Upper lobe of left lung (tissue), 6 donors: ENCODE results near the gene CYP26B1. TPM values are rescaled to one million over a fixed set of nuclear protein-coding genes. Genes with fewer than 3 reads are reported as not detected.

Experiments
- ATAC-seq, 2 donors: fragments of 200-7000 bp; cut with Tn5 transposase; one replicate each; pipeline ENCODE4 v1.9.1; 2022; ENCODE audit warnings: mild to moderate bottlenecking in 2 of 2, moderate library complexity in 2 of 2; ENCODE audit not compliant: low FRiP score in 2 of 2
- DNase-seq, 2 donors: peaks; one replicate each; pipeline ENCODE4 v3.0.0-alpha.2; 2019 to 2020
- H3K27ac ChIP-seq, 4 donors: fragments of 200-600 bp; sonication (generic); one replicate each; pipeline ENCODE4 v1.5.1; 2016 to 2019
- H3K27me3 ChIP-seq, 4 donors: fragments of 200-600 bp; sonication (generic); one replicate each; pipeline ENCODE4 v1.5.1; 2017 to 2019
- H3K36me3 ChIP-seq, 4 donors: fragments of 200-600 bp; sonication (generic); one replicate each; pipeline ENCODE4 v1.5.1; 2016 to 2019
- H3K4me1 ChIP-seq, 4 donors: fragments of 200-600 bp; sonication (generic); one replicate each; pipeline ENCODE4 v1.5.1; 2018 to 2019
- H3K4me3 ChIP-seq, 4 donors: fragments of 200-600 bp; sonication (generic); one replicate each; pipeline ENCODE4 v1.5.1; 2017 to 2019; ENCODE audit warnings: mild to moderate bottlenecking in 2 of 4, moderate library complexity in 1 of 4
- H3K9me3 ChIP-seq, 4 donors: fragments of 200-600 bp; sonication (generic); one replicate each; pipeline ENCODE4 v1.5.1; 2018 to 2019
- EP300 ChIP-seq, 4 donors: sonication (generic); formaldehyde crosslinking; IDR thresholded peaks; one replicate each; pipeline ENCODE4 v1.5.1; 2017; ENCODE audit warnings: antibody characterized with exemption in 4 of 4, control low read depth in 2 of 4
- POLR2A ChIP-seq, 4 donors: fragments of 450-650 bp; IDR thresholded peaks; one replicate each; pipeline ENCODE4 v1.5.1; 2016 to 2017; ENCODE audit warnings: antibody characterized with exemption in 4 of 4, mild to moderate bottlenecking in 2 of 4
- POLR2AphosphoS5 ChIP-seq, 2 donors: sonication (generic); formaldehyde crosslinking; IDR thresholded peaks; one replicate each; pipeline ENCODE4 v1.5.1; 2017; ENCODE audit warnings: antibody characterized with exemption in 2 of 2
- WGBS, 2 donors: methylation state at CpG; one replicate each; pipeline ENCODE4 v1.1.5; 2017 to 2018; 5-methylcytosine and 5-hydroxymethylcytosine counted together
- total RNA-seq, 6 donors: library from RNA; depleted of rRNA in 4 of 6; stranded (reverse); fragments of >200 nt in 4 of 6; gene quantifications; one replicate each; pipeline versions ENCODE4 v1.1.0 to v1.2.1, GENCODE V29; 2016 to 2021
- TF ChIP-seq, protein P1 (sequence below), 6 experiments: fragments of 450-650 bp in 4 of 6; fragments of 200-600 bp in 2 of 6; sonication (generic) in 2 of 6; IDR thresholded peaks; one replicate each; pipeline ENCODE4 v1.5.1; 2016 to 2019; ENCODE audit warnings: antibody characterized with exemption in 6 of 6
- donor health status: DM: no; HTN: no; CAD: no; lungs with moderate emphysema.
- donor health status: DM: no; HTN: yes; CAD: no; lungs with severe emphysema.

Gene CYP26B1
- total RNA-seq, 6 donors from 2014 or later, result 0.89 to 4.8 (median 4.5) TPM; not detected in 1

DNA sequence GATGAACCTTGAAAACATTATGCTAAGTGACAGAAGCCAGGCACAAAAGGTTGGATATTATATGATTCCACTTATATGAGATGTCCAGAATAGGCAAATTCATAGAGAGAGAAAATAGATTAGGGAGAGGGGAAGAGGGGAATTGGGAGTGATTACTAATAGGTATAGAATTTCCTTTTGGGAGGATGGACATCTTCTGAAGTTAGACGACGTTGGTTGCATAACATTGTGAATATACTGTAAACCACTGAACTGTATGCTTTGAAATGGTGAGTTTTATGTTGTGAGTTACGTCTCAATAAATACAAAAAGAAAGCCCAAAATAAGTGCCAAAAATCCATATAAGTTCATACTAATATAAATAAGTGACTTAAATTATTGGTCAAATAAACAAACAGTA is 18.6 kb upstream of the CYP26B1 start:
- Histone ChIP-seq H3K36me3 (no peaks in the 10 kb centered on the region), H3K27ac (no peak overlapping the region), H3K27me3 (no peaks in the 10 kb centered on the region), H3K9me3 (no peaks in the 10 kb centered on the region), H3K4me1 (no peaks in the 10 kb centered on the region), H3K4me3 (no peak overlapping the region)
- no peak for DNase-seq
- TF ChIP-seq POLR2AphosphoS5 (IDR thresholded peaks at IDR 0.05), result no peak
- TF ChIP-seq EP300 (IDR thresholded peaks at IDR 0.05), result no peak
- TF ChIP-seq, protein P1, sequence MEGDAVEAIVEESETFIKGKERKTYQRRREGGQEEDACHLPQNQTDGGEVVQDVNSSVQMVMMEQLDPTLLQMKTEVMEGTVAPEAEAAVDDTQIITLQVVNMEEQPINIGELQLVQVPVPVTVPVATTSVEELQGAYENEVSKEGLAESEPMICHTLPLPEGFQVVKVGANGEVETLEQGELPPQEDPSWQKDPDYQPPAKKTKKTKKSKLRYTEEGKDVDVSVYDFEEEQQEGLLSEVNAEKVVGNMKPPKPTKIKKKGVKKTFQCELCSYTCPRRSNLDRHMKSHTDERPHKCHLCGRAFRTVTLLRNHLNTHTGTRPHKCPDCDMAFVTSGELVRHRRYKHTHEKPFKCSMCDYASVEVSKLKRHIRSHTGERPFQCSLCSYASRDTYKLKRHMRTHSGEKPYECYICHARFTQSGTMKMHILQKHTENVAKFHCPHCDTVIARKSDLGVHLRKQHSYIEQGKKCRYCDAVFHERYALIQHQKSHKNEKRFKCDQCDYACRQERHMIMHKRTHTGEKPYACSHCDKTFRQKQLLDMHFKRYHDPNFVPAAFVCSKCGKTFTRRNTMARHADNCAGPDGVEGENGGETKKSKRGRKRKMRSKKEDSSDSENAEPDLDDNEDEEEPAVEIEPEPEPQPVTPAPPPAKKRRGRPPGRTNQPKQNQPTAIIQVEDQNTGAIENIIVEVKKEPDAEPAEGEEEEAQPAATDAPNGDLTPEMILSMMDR (IDR thresholded peaks at IDR 0.05), result no peak
- TF ChIP-seq POLR2A (IDR thresholded peaks at IDR 0.05), result no peak
- WGBS, 2 donors, result 76 to 85% methylated on average over 3 of the region's 3 CpGs
- no peak for ATAC-seq

DNA sequence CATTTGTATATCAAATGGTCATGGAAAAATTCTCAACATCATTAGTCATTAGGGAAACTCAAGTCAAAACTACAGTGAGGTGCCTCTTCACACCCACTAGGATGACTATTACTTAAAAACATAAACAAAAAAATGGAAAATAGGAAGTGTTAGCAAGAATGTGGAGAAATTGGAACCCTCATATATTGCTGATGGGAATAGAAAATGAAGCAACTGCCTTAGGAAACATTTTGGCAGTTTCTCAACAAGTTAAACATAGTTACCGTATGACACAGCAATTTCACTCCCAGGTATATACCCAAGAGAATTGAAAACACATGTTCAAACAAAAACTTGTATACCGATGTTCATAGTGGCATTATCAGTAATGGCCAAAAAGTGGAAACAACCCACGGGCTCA is 18.1 kb upstream of the CYP26B1 start:
- H3K27ac ChIP-seq, result no peak overlapping the region
- TF ChIP-seq, protein P1 (IDR thresholded peaks at IDR 0.05), result no peak
- no peak for TF ChIP-seq POLR2A (IDR thresholded peaks at IDR 0.05)
- no peak for TF ChIP-seq POLR2AphosphoS5 (IDR thresholded peaks at IDR 0.05)
- TF ChIP-seq EP300 (IDR thresholded peaks at IDR 0.05), result no peak
- 81 to 93% methylated on average over 3 of the region's 3 CpGs for WGBS, 2 donors
- no peak for ATAC-seq
- no peaks in the 10 kb centered on the region for H3K27me3 ChIP-seq
- no peaks in the 10 kb centered on the region for H3K36me3 ChIP-seq
- DNase-seq, result no peak
- H3K9me3 ChIP-seq, result no peaks in the 10 kb centered on the region
- no peaks in the 10 kb centered on the region for H3K4me1 ChIP-seq
- no peak overlapping the region for H3K4me3 ChIP-seq

DNA sequence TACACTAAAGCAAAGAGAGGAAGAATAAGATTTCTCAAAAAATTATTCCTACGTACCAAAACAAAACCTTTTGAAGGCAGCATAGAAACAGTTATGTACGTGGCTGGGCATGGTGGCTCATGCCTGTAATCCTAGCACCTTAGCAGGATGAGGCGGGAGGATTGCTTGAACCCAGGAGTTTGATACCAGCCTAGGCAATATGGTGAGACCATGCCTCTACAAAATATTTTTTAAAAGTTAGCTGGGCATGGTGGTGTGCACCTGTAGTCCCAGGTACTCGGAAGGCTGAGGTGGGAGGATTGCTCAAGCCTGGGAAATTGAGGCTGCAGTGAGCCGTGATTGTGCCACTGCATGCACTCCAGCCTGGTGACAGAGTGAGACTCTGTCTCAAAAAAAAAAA is 14.9 kb upstream of the CYP26B1 start:
- H3K27me3 ChIP-seq, result no peaks in the 10 kb centered on the region
- no peak for TF ChIP-seq POLR2A (IDR thresholded peaks at IDR 0.05)
- TF ChIP-seq, protein P1 (IDR thresholded peaks at IDR 0.05), result no peak
- no peak for TF ChIP-seq POLR2AphosphoS5 (IDR thresholded peaks at IDR 0.05)
- TF ChIP-seq EP300 (IDR thresholded peaks at IDR 0.05), result no peak
- H3K36me3 ChIP-seq, result no peaks in the 10 kb centered on the region
- H3K4me1 ChIP-seq, result no peaks in the 10 kb centered on the region
- WGBS, 2 donors, result 86 to 96% methylated on average over 5 of the region's 5 CpGs
- no peak overlapping the region for H3K27ac ChIP-seq
- no peak overlapping the region for H3K4me3 ChIP-seq
- no peak for ATAC-seq
- no peak for DNase-seq
- no peaks in the 10 kb centered on the region for H3K9me3 ChIP-seq

DNA sequence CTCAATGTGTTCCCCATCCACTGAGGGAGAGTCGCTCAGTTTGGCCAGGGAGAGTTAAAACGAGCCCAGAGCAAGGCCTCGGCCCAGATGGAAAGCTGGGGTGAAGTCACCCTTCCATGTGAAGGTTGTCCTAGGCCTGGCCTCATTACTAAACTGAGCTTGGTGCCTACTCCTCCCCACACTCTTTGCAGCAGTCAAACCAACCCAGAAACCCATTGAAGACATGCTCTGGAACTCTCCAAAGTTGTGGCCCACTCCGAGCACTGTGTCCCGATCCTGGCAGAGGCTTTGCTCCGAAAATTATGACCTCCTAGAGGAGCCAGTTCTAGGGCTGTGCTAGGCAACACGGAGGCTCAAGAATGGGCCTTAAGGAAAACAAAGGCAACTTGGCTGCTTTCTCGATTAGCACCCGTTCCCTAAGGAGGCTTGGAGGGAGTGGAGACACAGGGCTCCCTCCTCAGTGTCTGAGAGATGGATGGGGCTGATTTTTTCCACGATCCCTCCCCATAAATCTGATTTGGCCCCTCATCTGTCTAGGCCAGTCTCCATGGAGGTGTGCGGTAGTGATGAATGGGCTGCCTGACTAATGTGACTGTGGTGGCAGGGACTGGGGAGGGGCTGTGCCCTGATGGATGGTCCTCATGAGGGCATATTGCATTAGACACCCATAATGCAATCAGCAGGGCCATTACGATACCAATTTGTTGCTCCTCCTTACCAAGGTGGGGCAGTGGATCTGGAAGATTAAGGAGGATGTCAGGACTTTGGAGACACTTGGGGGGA is 11.7 kb upstream of the CYP26B1 start:
- Histone ChIP-seq H3K27ac (no peak overlapping the region), H3K27me3 (no peaks in the 10 kb centered on the region), H3K4me1 (no peaks in the 10 kb centered on the region), H3K9me3 (no peaks in the 10 kb centered on the region), H3K4me3 (no peak overlapping the region), H3K36me3 (no peaks in the 10 kb centered on the region)
- 89% methylated on average over 12 of the region's 12 CpGs for WGBS, 2 donors
- TF ChIP-seq POLR2A (IDR thresholded peaks at IDR 0.05) (no peak), POLR2AphosphoS5 (IDR thresholded peaks at IDR 0.05) (no peak), EP300 (IDR thresholded peaks at IDR 0.05) (no peak)
- TF ChIP-seq, protein P1 (IDR thresholded peaks at IDR 0.05), result no peak
- ATAC-seq, result no peak
- no peak for DNase-seq
